ENCODE results near the gene MAB21L3.

DNA sequence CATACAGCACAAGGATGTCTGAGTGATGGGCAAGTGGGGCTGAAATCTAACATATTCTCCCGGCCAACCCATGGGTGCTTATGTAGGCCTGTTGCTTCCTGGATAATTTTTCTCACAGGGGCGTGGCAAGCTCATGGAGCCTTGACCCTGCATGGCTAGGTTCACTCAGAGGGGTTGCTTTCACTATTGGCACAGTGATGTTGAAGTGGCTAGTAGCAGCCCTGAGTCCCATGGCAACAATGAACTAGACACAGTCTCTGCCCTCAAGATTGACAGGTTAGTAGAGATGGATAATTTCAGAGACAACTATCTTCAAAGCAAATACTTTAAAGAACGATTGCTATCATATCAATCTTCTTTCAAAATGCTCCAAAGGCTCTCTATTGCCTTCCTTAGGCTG lies 6.5 kb upstream of the MAB21L3 start:
- TF ChIP-seq SP1 (IDR thresholded peaks at IDR 0.05) (no peak), SP1 (CRISPR knock-in tag; IDR thresholded peaks at IDR 0.05) (no peak), EZH2 (conservative IDR thresholded peaks at IDR 0.05; ENCODE audit: low read depth, low read length) (no peak), ELF4 (CRISPR knock-in tag; IDR thresholded peaks at IDR 0.05; ENCODE audit: borderline replicate concordance) (no peak), TAF1 (CRISPR knock-in tag; IDR thresholded peaks at IDR 0.05) (no peak), PRDM10 (CRISPR knock-in tag; IDR thresholded peaks at IDR 0.05; ENCODE audit: low read depth) (no peak), CCDC6 (CRISPR knock-in tag; IDR thresholded peaks at IDR 0.05) (no peak), KDM4B (CRISPR knock-in tag; IDR thresholded peaks at IDR 0.05) (no peak), NFYB (CRISPR knock-in tag; IDR thresholded peaks at IDR 0.05) (no peak), ZFP36 (IDR thresholded peaks at IDR 0.05; ENCODE audit: borderline replicate concordance, low read depth, low read length, partially characterized antibody) (no peak), POGZ (CRISPR knock-in tag; IDR thresholded peaks at IDR 0.05) (no peak)
- TF ChIP-seq, protein P1, sequence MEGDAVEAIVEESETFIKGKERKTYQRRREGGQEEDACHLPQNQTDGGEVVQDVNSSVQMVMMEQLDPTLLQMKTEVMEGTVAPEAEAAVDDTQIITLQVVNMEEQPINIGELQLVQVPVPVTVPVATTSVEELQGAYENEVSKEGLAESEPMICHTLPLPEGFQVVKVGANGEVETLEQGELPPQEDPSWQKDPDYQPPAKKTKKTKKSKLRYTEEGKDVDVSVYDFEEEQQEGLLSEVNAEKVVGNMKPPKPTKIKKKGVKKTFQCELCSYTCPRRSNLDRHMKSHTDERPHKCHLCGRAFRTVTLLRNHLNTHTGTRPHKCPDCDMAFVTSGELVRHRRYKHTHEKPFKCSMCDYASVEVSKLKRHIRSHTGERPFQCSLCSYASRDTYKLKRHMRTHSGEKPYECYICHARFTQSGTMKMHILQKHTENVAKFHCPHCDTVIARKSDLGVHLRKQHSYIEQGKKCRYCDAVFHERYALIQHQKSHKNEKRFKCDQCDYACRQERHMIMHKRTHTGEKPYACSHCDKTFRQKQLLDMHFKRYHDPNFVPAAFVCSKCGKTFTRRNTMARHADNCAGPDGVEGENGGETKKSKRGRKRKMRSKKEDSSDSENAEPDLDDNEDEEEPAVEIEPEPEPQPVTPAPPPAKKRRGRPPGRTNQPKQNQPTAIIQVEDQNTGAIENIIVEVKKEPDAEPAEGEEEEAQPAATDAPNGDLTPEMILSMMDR (CRISPR knock-in tag; IDR thresholded peaks at IDR 0.05), result no peak
